Endothelial cell (in vitro differentiated cells): ENCODE results near the gene TMEM271. TPM values are rescaled to one million over a fixed set of nuclear protein-coding genes. Genes with fewer than 3 reads are reported as not detected.

Experiments
- DNase-seq: peaks from one replicate; pipeline ENCODE4 v3.0.0; 2021; ENCODE audit warnings: low spot score
- H3K27ac Mint-ChIP-seq: one replicate; pipeline ENCODE4 v1.8.0; 2021; ENCODE audit warnings: mixed read lengths, inconsistent platforms; ENCODE audit not compliant: unreplicated experiment
- H3K27me3 Mint-ChIP-seq: one replicate; pipeline ENCODE4 v1.8.0; 2021; ENCODE audit warnings: mild to moderate bottlenecking, moderate library complexity, mixed read lengths, inconsistent platforms; ENCODE audit not compliant: unreplicated experiment
- H3K36me3 Mint-ChIP-seq: one replicate; pipeline ENCODE4 v1.8.0; 2021; ENCODE audit warnings: mild to moderate bottlenecking, low read depth, mixed read lengths, inconsistent platforms; ENCODE audit not compliant: unreplicated experiment
- H3K4me1 Mint-ChIP-seq: one replicate; pipeline ENCODE4 v1.8.0; 2021; ENCODE audit warnings: mild to moderate bottlenecking, mixed read lengths, inconsistent platforms; ENCODE audit not compliant: unreplicated experiment
- H3K4me3 Mint-ChIP-seq: one replicate; pipeline ENCODE4 v1.8.0; 2021; ENCODE audit warnings: mild to moderate bottlenecking, mixed read lengths, inconsistent platforms; ENCODE audit not compliant: unreplicated experiment
- H3K9me3 Mint-ChIP-seq: one replicate; pipeline ENCODE4 v1.8.0; 2021; ENCODE audit warnings: mixed read lengths, inconsistent platforms; ENCODE audit not compliant: unreplicated experiment
- CTCF ChIP-seq: fragments of 200-600 bp; sonication (generic); IDR thresholded peaks from one replicate; pipeline ENCODE4 v1.5.0; 2021; ENCODE audit warnings: antibody characterized with exemption; ENCODE audit not compliant: unreplicated experiment
- total RNA-seq: library from RNA; stranded (reverse); fragmentation: NEBNext Ultra II Directional; extraction: Animal tissue kit (Norgen Biotek cat#: 25700); gene quantifications from one replicate; pipeline ENCODE4 v1.2.1, GENCODE V29; 2021; ENCODE audit not compliant: unreplicated experiment

The TMEM271 gene
- total RNA-seq, 1 donor from 2014 or later: not detected

DNA sequence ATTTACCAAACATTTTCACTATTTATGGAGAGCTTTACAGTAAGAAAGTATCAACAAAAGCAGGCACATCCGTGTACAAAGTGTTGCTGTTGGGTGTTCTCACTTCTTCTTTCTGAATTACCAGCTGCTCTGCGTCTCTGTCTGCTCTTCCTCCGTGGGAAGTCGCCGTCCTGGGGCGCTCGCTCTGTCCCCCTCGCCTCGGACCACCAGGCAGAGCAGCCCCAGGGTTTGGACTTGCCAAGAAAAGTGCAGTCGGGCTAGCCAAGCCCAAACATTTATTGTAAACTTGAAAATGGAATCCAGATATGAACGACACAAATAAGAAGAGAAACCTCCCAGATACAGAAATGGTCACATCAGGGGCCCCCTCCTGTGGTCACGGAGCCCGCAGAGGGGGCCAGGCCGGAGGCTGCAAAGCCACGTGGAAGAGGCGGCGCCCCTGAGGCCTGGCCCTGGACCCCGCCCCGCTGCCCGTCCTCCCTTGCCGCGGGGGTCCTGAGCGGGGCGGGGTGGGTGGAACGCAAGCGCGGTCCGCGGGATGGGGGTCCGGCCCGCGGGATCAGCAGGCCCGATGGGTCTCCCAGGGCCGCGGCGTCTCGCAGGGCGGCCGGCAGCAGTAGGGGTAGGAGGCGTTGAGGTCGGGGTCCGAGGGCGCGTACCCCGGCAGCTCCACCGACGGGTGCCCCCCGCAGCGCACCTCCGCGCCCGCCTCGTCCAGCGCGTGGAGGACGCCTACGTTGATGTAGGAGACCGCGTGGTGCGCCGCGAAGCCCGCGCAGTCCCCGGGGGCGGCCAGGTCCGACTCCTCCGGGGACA, 1.5 kb downstream of the TMEM271 start:
- Mint-ChIP-seq H3K27me3 (peaks cover 33% of the 10 kb centered on the region), H3K27ac (peak overlapping the region; percentile 26), H3K4me3 (peak overlapping the region; percentile 16), H3K4me1 (peaks cover 11% of the 10 kb centered on the region), H3K9me3 (no peaks in the 10 kb centered on the region), H3K36me3 (peaks cover 5% of the 10 kb centered on the region)
- no peak for DNase-seq
- no peak for TF ChIP-seq CTCF

DNA sequence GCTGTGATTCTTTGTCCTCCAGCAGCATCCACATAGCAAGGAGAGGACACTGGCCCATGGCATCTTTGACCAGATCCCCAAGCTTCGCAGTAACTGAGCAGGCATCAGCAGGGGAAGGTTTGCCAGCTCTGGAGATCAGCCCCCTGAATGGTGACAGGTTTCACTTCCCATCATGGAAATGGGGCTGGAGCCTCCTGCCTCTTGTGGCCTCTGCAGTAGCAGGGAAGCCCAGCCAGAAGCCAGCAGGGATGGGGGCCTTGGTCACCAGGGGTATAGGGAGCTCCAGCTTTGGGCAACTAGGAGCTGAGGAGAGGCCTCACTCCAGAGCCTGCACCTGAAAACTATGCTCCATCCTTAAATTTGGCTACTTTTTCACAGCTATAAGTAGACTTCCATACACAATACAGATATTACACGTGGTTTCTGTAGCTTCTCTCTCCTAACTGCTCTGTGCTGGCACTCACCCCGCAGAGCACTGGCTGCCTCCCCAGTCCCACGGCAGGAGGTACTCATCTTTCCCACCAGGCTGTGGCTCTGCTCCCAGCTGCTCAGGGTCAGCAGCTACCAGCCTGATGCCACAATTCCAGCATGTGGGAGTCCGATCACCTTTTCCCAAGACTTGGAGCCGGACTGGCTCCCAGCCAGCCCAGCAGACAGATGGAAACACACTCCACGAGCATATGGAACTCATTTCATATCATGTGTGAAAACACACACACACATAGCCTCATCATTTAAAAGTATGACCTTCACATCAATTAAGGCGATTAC, 2.8 kb downstream of the TMEM271 start:
- H3K27me3 Mint-ChIP-seq: peaks cover 33% of the 10 kb centered on the region
- DNase-seq: no peak
- no peak overlapping the region for H3K4me3 Mint-ChIP-seq
- no peaks in the 10 kb centered on the region for H3K9me3 Mint-ChIP-seq
- no peak overlapping the region for H3K27ac Mint-ChIP-seq
- no peak for TF ChIP-seq CTCF
- peaks cover 11% of the 10 kb centered on the region for H3K4me1 Mint-ChIP-seq
- peaks cover 5% of the 10 kb centered on the region for H3K36me3 Mint-ChIP-seq

- Mint-ChIP-seq H3K9me3 (no peaks in the 10 kb centered on the region), H3K27ac (no peak overlapping the region), H3K4me1 (peaks cover 4% of the 10 kb centered on the region), H3K36me3 (peaks cover 5% of the 10 kb centered on the region), H3K27me3 (peaks cover 27% of the 10 kb centered on the region), H3K4me3 (no peak overlapping the region)
- no peak for DNase-seq
- TF ChIP-seq CTCF: no peak
Measured at GRCh38 chr4:572594-572993, 3.5 kb downstream of the TMEM271 start.

DNA sequence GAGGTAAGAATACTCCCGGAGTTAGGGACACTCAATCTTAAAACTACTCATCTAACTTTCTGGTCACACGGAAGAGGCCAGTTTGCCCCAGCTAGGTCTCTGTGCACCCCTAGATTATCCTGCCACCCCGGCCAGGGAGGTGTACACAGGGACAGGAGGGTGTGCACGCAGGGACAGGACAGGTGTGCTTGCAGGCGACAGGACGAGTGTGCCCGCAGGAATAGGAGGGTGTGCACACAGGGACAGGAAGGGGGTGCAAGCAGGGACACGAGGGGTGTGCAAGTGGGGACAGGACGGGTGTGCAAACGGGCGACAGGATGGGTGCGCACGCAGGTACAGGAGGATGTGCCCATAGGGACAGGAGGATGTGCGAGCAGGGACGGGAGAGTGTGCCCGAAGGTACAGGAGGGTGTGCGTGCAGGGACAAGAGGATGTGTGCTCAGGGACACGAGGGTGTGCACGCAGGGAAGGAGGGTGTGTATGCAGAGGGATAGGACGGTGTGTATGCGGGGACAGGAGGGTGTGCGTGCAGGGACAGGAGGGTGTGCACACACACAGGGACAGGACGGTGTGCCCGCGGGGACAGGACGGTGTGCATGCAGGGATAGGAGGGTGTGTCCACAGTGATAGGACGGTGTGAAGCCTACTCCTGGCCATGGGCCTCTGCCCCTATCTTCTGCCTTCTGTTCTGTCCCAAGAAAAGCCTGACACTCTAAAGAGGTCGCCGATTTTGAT, 4.1 kb downstream of the TMEM271 start:
- Mint-ChIP-seq H3K27ac (no peak overlapping the region), H3K27me3 (peaks cover 24% of the 10 kb centered on the region), H3K9me3 (no peaks in the 10 kb centered on the region), H3K4me3 (peak overlapping the region; percentile 48), H3K4me1 (peaks cover 2% of the 10 kb centered on the region), H3K36me3 (peaks cover 5% of the 10 kb centered on the region)
- DNase-seq: no peak
- TF ChIP-seq CTCF: no peak
